ENCODE results near the gene PIGQ. TPM values are rescaled to one million over a fixed set of nuclear protein-coding genes. Genes with fewer than 3 reads are reported as not detected.

PIGQ gene
- total and polyA plus RNA-seq, 2 of the 4 experiments (the other 2 are of a cell fraction), result 5.9 to 36.8 TPM

DNA sequence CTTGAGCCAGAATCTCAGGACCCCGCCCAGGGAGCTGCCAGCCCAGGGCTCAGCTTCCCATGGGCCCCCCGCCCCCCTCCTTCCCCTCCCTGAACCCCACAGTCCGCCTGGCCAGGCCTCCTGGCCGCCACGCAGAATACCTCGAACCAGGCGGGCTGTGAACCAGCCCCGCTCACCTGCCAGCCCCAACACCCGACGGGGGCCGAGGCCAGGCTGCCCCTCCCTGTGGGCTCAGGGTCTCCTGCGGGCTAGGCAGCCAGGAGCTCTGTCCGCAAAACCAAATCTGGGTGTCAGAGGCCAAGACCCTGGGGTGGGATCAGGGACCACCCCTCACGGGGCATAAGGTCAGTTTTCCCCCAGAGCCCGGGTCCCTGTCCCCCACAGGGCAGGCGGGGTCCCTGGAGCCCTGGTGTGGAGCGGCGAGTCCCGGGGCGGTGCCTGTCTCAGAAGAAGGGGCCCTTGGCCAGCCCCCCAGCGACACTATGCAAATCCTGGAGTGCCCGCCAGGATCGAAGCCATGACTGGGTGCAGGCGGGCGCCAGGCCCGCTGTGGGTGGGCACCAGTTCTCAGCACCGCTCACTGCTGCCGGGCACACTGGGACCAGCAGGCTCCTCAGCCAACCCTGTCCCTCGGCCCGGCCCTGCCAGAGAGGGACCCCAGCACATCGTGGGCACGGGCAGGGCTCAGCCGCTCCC, 16.0 kb upstream of the PIGQ start:
- Histone ChIP-seq H3K9me3 (ENCODE audit: control insufficient read depth, insufficient read depth, low read length) (no peaks in the 10 kb centered on the region), H3K9me1 (ENCODE audit: insufficient read depth, low read length) (no peaks in the 10 kb centered on the region), H3K14ac (replicated peaks; ENCODE audit: low read depth, low read length) (no peak overlapping the region), H4K20me1 (ENCODE audit: insufficient read depth, low read length) (peaks cover 9% of the 10 kb centered on the region; the same call in 1 of the 2 replicates), H3K79me1 (ENCODE audit: low read depth in 1 of 2, low read length in 2 of 2) (peaks cover 0 to under 1% of the 10 kb centered on the region in 2 experiments; a peak in 1 of 4 replicates), H3K56ac (ENCODE audit: extremely low read depth, insufficient read depth, low read length) (no peak overlapping the region), H3K4me3 (ENCODE audit: insufficient read depth, low read depth, low read length) (no peak overlapping the region), H2AK5ac (ENCODE audit: low read depth, low read length) (no peak overlapping the region), H2AFZ (replicated peaks; ENCODE audit: low read length, poor library complexity) (no peak overlapping the region), H2BK5ac (ENCODE audit: low read depth, low read length, poor library complexity, severe bottlenecking) (no peak overlapping the region), H3K27me3 (ENCODE audit: control insufficient read depth, insufficient read depth, low read length) (peaks cover 11% of the 10 kb centered on the region; the same call in 1 of the 2 replicates), H3K4me2 (ENCODE audit: low read depth, low read length) (no peak overlapping the region), H3K4me1 (ENCODE audit: control insufficient read depth, insufficient read depth, low read length) (0 out of 2 replicates have a peak, but pooled peaks cover 3% of the 10 kb centered on the region), H2BK20ac (ENCODE audit: low read depth, low read length) (no peak overlapping the region), H3K27ac (ENCODE audit: insufficient read depth, low read length) (no peak overlapping the region), H3K9ac (ENCODE audit: low read depth, low read length) (no peak overlapping the region), H2BK15ac (ENCODE audit: low read depth, low read length) (no peak overlapping the region), H3K18ac (ENCODE audit: low read depth, low read length) (no peak overlapping the region), H3K23ac (ENCODE audit: low read depth, low read length) (no peak overlapping the region), H4K91ac (ENCODE audit: insufficient read depth, low read depth, low read length) (no peak overlapping the region), H2BK120ac (ENCODE audit: low read depth, low read length) (no peak overlapping the region), H4K5ac (ENCODE audit: low read depth, low read length) (no peak overlapping the region), H2AK9ac (replicated peaks; ENCODE audit: low read depth, low read length, poor library complexity) (no peak overlapping the region), H3K36me3 (ENCODE audit: control insufficient read depth, insufficient read depth, low read length) (peaks cover 20% of the 10 kb centered on the region), H4K8ac (ENCODE audit: low read depth in 2 of 2, low read length in 2 of 2) (no peak overlapping the region), H3K4ac (ENCODE audit: low read depth, low read length) (no peak overlapping the region)
- TF ChIP-seq RAD21 (IDR thresholded peaks at IDR 0.05; ENCODE audit: low read length) (no peak), POLR2A (IDR thresholded peaks at IDR 0.05; ENCODE audit: low read depth, low read length) (no peak), FOS (IDR thresholded peaks at IDR 0.05; ENCODE audit: low read depth, low read length) (no peak), SMC3 (IDR thresholded peaks at IDR 0.05; ENCODE audit: low read depth, low read length) (no peak), USF2 (IDR thresholded peaks at IDR 0.05; ENCODE audit: low read depth, low read length) (no peak), CEBPB (IDR thresholded peaks at IDR 0.05; ENCODE audit: low read depth, low read length) (no peak), RFX5 (IDR thresholded peaks at IDR 0.05; ENCODE audit: low read depth, low read length) (no peak), MAZ (IDR thresholded peaks at IDR 0.05; ENCODE audit: borderline replicate concordance, low read depth, low read length) (no peak), MAFK (IDR thresholded peaks at IDR 0.05; ENCODE audit: low read depth, low read length) (no peak), RCOR1 (IDR thresholded peaks at IDR 0.05; ENCODE audit: insufficient replicate concordance, low read length) (no peak), MXI1 (IDR thresholded peaks at IDR 0.05; ENCODE audit: borderline replicate concordance, low read depth, low read length) (no peak), BHLHE40 (IDR thresholded peaks at IDR 0.05; ENCODE audit: low read depth, low read length) (no peak), NFE2L2 (IDR thresholded peaks at IDR 0.05; ENCODE audit: low read depth, low read length) (no peak), CHD1 (IDR thresholded peaks at IDR 0.05; ENCODE audit: low read depth, low read length) (no peak)
- TF ChIP-seq, protein P1, sequence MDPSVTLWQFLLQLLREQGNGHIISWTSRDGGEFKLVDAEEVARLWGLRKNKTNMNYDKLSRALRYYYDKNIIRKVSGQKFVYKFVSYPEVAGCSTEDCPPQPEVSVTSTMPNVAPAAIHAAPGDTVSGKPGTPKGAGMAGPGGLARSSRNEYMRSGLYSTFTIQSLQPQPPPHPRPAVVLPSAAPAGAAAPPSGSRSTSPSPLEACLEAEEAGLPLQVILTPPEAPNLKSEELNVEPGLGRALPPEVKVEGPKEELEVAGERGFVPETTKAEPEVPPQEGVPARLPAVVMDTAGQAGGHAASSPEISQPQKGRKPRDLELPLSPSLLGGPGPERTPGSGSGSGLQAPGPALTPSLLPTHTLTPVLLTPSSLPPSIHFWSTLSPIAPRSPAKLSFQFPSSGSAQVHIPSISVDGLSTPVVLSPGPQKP (IDR thresholded peaks at IDR 0.05; ENCODE audit: borderline replicate concordance, low read depth, low read length), result no peak
- TF ChIP-seq, protein P2, sequence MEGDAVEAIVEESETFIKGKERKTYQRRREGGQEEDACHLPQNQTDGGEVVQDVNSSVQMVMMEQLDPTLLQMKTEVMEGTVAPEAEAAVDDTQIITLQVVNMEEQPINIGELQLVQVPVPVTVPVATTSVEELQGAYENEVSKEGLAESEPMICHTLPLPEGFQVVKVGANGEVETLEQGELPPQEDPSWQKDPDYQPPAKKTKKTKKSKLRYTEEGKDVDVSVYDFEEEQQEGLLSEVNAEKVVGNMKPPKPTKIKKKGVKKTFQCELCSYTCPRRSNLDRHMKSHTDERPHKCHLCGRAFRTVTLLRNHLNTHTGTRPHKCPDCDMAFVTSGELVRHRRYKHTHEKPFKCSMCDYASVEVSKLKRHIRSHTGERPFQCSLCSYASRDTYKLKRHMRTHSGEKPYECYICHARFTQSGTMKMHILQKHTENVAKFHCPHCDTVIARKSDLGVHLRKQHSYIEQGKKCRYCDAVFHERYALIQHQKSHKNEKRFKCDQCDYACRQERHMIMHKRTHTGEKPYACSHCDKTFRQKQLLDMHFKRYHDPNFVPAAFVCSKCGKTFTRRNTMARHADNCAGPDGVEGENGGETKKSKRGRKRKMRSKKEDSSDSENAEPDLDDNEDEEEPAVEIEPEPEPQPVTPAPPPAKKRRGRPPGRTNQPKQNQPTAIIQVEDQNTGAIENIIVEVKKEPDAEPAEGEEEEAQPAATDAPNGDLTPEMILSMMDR (conservative IDR thresholded peaks at IDR 0.05; ENCODE audit: low read depth, low read length), result no peak
- BruUV-seq (replicated peaks), result TSS peak; percentile 72
- ChIA-PET CTCF (no interaction called here), POLR2A (ENCODE audit: unreplicated experiment) (no interaction called here)
- dilution Hi-C loops (cut with HindIII; ENCODE audit: low sequenced_read_pairs, unreplicated experiment), result no loop called here
- ATAC-seq (ENCODE audit: low read depth) (no peak), DNase-seq (no peak)
- in situ Hi-C loops (cut with MboI; ENCODE audit: low sequenced_read_pairs), result no loop called here
- WGBS, 2 experiments (ENCODE audit: extremely low coverage in 2 of 2, insufficient read length in 1 of 2), result 92% methylated on average over 21 of the region's 33 CpGs; no CpG with 5 or more reads in 1 of the 2 experiments
- intact Hi-C loops (cut with micrococcal nuclease), result no loop called here

Measured in IMR-90 (cell line).